Astrocyte (in vitro differentiated cells and primary cell): Measurements from ENCODE around the gene PTGER2.

ENCODE experiments used
- CTCF ChIP-seq: IDR thresholded peaks from 2 replicates; pipeline ENCODE4 v1.5.1; 2011; ENCODE audit warnings: low read depth, mild to moderate bottlenecking, inconsistent platforms, low read length, moderate library complexity; ENCODE audit not compliant: insufficient read depth
- EZH2 ChIP-seq: IDR thresholded peaks from 2 replicates; pipeline ENCODE4 v1.6.1; 2012; ENCODE audit warnings: mild to moderate bottlenecking, low read length, inconsistent platforms; ENCODE audit not compliant: insufficient read depth

- TF ChIP-seq CTCF (no peak), EZH2 (no peak)
Observed at GRCh38 chr14:52307376-52307775, 6.7 kb upstream of the PTGER2 start.
